GM18868 (cell line): ENCODE measurements around the gene THOC2.
A peak's percentile ranks its signal among the peaks of the same experiment; 100 is the strongest.
"Not testable (repeated sequence)": the region's sequence is repeated elsewhere in the genome, so short reads cannot be mapped to it uniquely, and the experiment has no call there.

ENCODE experiments used
- ATAC-seq: cut with Tn5 transposase; IDR thresholded peaks from one replicate; pipeline ENCODE4 v1.9.1; 2021; ENCODE audit warnings: mild to moderate bottlenecking, moderate library complexity; ENCODE audit not compliant: unreplicated experiment

The THOC2 gene

GRCh38 chrX:123581586-123581985 is 151.3 kb downstream of the THOC2 start:
- ATAC-seq, result peak; percentile 68

GRCh38 chrX:123580792-123581191 is 152.1 kb downstream of the THOC2 start:
- ATAC-seq, result no peak

GRCh38 chrX:123574027-123574426 is 158.8 kb downstream of the THOC2 start:
- not testable (repeated sequence) for ATAC-seq

GRCh38 chrX:123570011-123570590 is 162.8 kb downstream of the THOC2 start:
- ATAC-seq, result no peak

GRCh38 chrX:123563167-123563566 is 169.7 kb downstream of the THOC2 start:
- no peak for ATAC-seq

GRCh38 chrX:123562342-123563146 is 170.3 kb downstream of the THOC2 start:
- no peak for ATAC-seq

- no peak for ATAC-seq
These were observed 171.2 kb downstream of the THOC2 start for GRCh38 chrX:123561439-123562215.

GRCh38 chrX:123550829-123551228 is 182.0 kb downstream of the THOC2 start:
- no peak for ATAC-seq
